Measurements from ENCODE around the gene LRRC4C.

LRRC4C gene

DNA sequence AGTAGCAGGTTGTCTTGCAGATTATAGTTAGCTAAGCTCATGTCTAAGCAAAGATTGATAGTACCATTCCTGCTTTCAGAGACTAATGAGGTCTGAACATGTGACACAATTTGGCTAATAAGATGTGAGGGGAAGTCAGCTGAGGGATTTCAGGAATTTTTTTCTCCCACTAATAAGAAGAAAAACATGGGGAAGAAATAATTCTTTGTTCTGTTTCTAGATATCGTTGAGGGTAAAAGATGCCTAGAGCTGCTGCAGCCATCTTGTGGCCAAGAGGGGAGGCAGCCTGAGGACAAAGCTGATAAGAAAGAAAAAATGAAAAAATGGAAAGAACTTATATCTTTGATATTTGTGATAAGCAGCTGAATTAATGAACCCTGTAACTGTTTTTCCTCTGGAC, 1334.4 kb downstream of the LRRC4C start:
- Histone ChIP-seq H3K27me3 (ENCODE audit: insufficient read depth, low read length, poor library complexity) (no peaks in the 10 kb centered on the region), H2AFZ (ENCODE audit: low read depth, low read length) (no peak overlapping the region), H3K4me2 (ENCODE audit: insufficient read depth, low read length) (no peak overlapping the region), H3K79me2 (ENCODE audit: insufficient read depth, low read length) (no peaks in the 10 kb centered on the region), H3K4me3 (ENCODE audit: low read depth in 1 of 2, low read length in 2 of 2) (no peak overlapping the region), H3K27ac (ENCODE audit: low read length) (no peak overlapping the region), H4K20me1 (ENCODE audit: insufficient read depth, low read length) (no peaks in the 10 kb centered on the region), H3K36me3 (ENCODE audit: insufficient read depth, low read length) (no peaks in the 10 kb centered on the region), H3K4me1 (ENCODE audit: insufficient read depth, low read length) (no peaks in the 10 kb centered on the region), H3K9me3 (ENCODE audit: insufficient read depth, low read length, severe bottlenecking) (no peaks in the 10 kb centered on the region), H3K9ac (ENCODE audit: low read depth, low read length) (no peak overlapping the region)
- ATAC-seq (ENCODE audit: insufficient read depth, low read depth) (no peak), DNase-seq (no peak)
- TF ChIP-seq, protein P1, sequence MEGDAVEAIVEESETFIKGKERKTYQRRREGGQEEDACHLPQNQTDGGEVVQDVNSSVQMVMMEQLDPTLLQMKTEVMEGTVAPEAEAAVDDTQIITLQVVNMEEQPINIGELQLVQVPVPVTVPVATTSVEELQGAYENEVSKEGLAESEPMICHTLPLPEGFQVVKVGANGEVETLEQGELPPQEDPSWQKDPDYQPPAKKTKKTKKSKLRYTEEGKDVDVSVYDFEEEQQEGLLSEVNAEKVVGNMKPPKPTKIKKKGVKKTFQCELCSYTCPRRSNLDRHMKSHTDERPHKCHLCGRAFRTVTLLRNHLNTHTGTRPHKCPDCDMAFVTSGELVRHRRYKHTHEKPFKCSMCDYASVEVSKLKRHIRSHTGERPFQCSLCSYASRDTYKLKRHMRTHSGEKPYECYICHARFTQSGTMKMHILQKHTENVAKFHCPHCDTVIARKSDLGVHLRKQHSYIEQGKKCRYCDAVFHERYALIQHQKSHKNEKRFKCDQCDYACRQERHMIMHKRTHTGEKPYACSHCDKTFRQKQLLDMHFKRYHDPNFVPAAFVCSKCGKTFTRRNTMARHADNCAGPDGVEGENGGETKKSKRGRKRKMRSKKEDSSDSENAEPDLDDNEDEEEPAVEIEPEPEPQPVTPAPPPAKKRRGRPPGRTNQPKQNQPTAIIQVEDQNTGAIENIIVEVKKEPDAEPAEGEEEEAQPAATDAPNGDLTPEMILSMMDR (IDR thresholded peaks at IDR 0.05; ENCODE audit: borderline replicate concordance, extremely low read depth, low read length, poor library complexity, severe bottlenecking) = peak; percentile 27
- no peak for TF ChIP-seq EZH2 (IDR thresholded peaks at IDR 0.05; ENCODE audit: borderline replicate concordance, low read depth, low read length, severe bottlenecking)

DNA sequence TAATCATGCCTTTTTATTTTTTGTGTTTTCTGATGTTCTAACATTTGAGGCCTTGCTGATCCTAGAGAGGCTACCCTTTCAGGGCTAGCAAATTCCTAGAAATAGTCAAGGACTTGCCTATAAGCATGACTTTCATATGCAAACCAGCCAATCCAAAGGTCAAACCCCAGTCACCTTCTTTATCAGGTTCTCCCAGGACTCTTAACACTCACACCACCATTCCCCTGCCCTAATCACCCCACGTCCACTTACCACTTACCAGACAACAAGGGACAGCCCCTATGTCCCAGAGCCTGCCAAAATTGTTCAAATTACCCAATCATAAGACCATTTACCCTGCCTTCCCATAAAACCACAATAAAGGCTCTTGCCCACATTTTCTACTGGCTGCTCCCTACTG, 1339.8 kb downstream of the LRRC4C start:
- no peak overlapping the region for H3K27ac ChIP-seq (ENCODE audit: low read length)
- H3K9me3 ChIP-seq (ENCODE audit: insufficient read depth, low read length, severe bottlenecking) = no peaks in the 10 kb centered on the region
- no peaks in the 10 kb centered on the region for H3K27me3 ChIP-seq (ENCODE audit: insufficient read depth, low read length, poor library complexity)
- ATAC-seq (ENCODE audit: insufficient read depth, low read depth) = no peak
- no peaks in the 10 kb centered on the region for H3K36me3 ChIP-seq (ENCODE audit: insufficient read depth, low read length)
- H3K4me3 ChIP-seq (ENCODE audit: low read depth in 1 of 2, low read length in 2 of 2) = no peak overlapping the region
- TF ChIP-seq, protein P1 (IDR thresholded peaks at IDR 0.05; ENCODE audit: borderline replicate concordance, extremely low read depth, low read length, poor library complexity, severe bottlenecking) = no peak
- no peak for TF ChIP-seq EZH2 (IDR thresholded peaks at IDR 0.05; ENCODE audit: borderline replicate concordance, low read depth, low read length, severe bottlenecking)
- no peak for DNase-seq
- H2AFZ ChIP-seq (ENCODE audit: low read depth, low read length) = no peak overlapping the region
- no peak overlapping the region for H3K4me2 ChIP-seq (ENCODE audit: insufficient read depth, low read length)
- no peak overlapping the region for H3K9ac ChIP-seq (ENCODE audit: low read depth, low read length)
- no peaks in the 10 kb centered on the region for H3K79me2 ChIP-seq (ENCODE audit: insufficient read depth, low read length)
- no peaks in the 10 kb centered on the region for H4K20me1 ChIP-seq (ENCODE audit: insufficient read depth, low read length)
- no peaks in the 10 kb centered on the region for H3K4me1 ChIP-seq (ENCODE audit: insufficient read depth, low read length)

DNA sequence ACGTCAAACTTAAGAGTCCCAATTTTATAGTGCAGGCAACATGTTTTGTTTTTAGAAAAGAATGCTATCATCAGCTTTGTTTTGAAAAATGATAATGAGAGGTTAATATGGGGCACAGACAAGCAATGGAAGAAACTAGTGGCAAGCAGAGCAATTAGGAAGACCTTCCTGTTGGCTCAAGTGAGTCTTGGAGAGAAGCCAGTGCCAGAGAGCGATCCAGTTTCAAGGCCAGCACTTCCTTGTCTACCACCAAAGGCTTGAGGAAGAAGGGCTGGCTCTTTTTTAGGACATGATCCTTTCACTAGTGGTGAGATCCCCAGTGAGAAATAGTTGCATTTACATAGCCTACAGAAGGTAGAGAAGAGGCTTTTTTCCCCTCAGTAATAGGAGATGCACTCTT, 1340.7 kb downstream of the LRRC4C start:
- H3K27ac ChIP-seq (ENCODE audit: low read length) = no peak overlapping the region
- H3K4me1 ChIP-seq (ENCODE audit: insufficient read depth, low read length) = no peaks in the 10 kb centered on the region
- no peak for DNase-seq

More for the DNA sequence above, 1340.7 kb downstream of the LRRC4C start:
- H3K4me2 ChIP-seq (ENCODE audit: insufficient read depth, low read length) = no peak overlapping the region
- no peak for TF ChIP-seq EZH2 (IDR thresholded peaks at IDR 0.05; ENCODE audit: borderline replicate concordance, low read depth, low read length, severe bottlenecking)
- TF ChIP-seq, protein P1 (IDR thresholded peaks at IDR 0.05; ENCODE audit: borderline replicate concordance, extremely low read depth, low read length, poor library complexity, severe bottlenecking) = no peak
- H3K36me3 ChIP-seq (ENCODE audit: insufficient read depth, low read length) = no peaks in the 10 kb centered on the region
- no peak for ATAC-seq (ENCODE audit: insufficient read depth, low read depth)
- H4K20me1 ChIP-seq (ENCODE audit: insufficient read depth, low read length) = no peaks in the 10 kb centered on the region
- no peaks in the 10 kb centered on the region for H3K27me3 ChIP-seq (ENCODE audit: insufficient read depth, low read length, poor library complexity)
- no peaks in the 10 kb centered on the region for H3K79me2 ChIP-seq (ENCODE audit: insufficient read depth, low read length)
- no peak overlapping the region for H3K4me3 ChIP-seq (ENCODE audit: low read depth in 1 of 2, low read length in 2 of 2)
- no peak overlapping the region for H2AFZ ChIP-seq (ENCODE audit: low read depth, low read length)
- no peak overlapping the region for H3K9ac ChIP-seq (ENCODE audit: low read depth, low read length)
- no peaks in the 10 kb centered on the region for H3K9me3 ChIP-seq (ENCODE audit: insufficient read depth, low read length, severe bottlenecking)
